ENCODE data around the gene ST3GAL4. TPM values are rescaled to one million over a fixed set of nuclear protein-coding genes. Genes with fewer than 3 reads are reported as not detected.

The ST3GAL4 gene
- total RNA-seq, 1 donor from 2014 or later: 61.4 TPM

GRCh38 chr11:126432065-126432461, 76.6 kb downstream of the ST3GAL4 start:
- intact Hi-C loops (cut with DNase I): no loop called here
- Histone ChIP-seq H3K36me3 (no peaks in the 10 kb centered on the region), H3K4me1 (peaks cover 0 to 8% of the 10 kb centered on the region in 2 donors), H3K27ac (peak overlapping the region; percentile 62 to 67), H3K9me3 (no peaks in the 10 kb centered on the region), H3K4me3 (no peak overlapping the region), H3K27me3 (no peaks in the 10 kb centered on the region)
- DNase-seq (ENCODE audit: low spot score in 2 of 2): no peak
- no peak for TF ChIP-seq CTCF (IDR thresholded peaks at IDR 0.05)

- intact Hi-C loops (cut with DNase I): no loop called here
Observed at GRCh38 chr11:126432525-126432924, 77.0 kb downstream of the ST3GAL4 start.

GRCh38 chr11:126433244-126433846, 77.9 kb downstream of the ST3GAL4 start:
- Histone ChIP-seq H3K27ac (no peak overlapping the region), H3K27me3 (no peaks in the 10 kb centered on the region), H3K36me3 (no peaks in the 10 kb centered on the region), H3K4me3 (no peak overlapping the region), H3K9me3 (no peaks in the 10 kb centered on the region), H3K4me1 (peaks cover 0 to 8% of the 10 kb centered on the region in 2 donors)
- intact Hi-C loops (cut with DNase I): no loop called here
- TF ChIP-seq CTCF (IDR thresholded peaks at IDR 0.05): no peak
- DNase-seq (ENCODE audit: low spot score in 2 of 2): no peak

More at GRCh38 chr11:126432525-126432924, 77.0 kb downstream of the ST3GAL4 start:
- no peaks in the 10 kb centered on the region for H3K36me3 ChIP-seq
- H3K4me3 ChIP-seq: no peak overlapping the region
- TF ChIP-seq CTCF (IDR thresholded peaks at IDR 0.05): no peak
- peaks cover 0 to 8% of the 10 kb centered on the region in 2 donors for H3K4me1 ChIP-seq
- peak overlapping the region in 1 of 2 donors; percentile 62 for H3K27ac ChIP-seq
- H3K9me3 ChIP-seq: no peaks in the 10 kb centered on the region
- H3K27me3 ChIP-seq: no peaks in the 10 kb centered on the region
- DNase-seq (ENCODE audit: low spot score in 2 of 2): no peak

GRCh38 chr11:126433989-126434949, 78.8 kb downstream of the ST3GAL4 start:
- Histone ChIP-seq H3K27ac (no peak overlapping the region), H3K36me3 (no peaks in the 10 kb centered on the region), H3K4me1 (peaks cover 0 to 8% of the 10 kb centered on the region in 2 donors), H3K27me3 (no peaks in the 10 kb centered on the region), H3K4me3 (no peak overlapping the region), H3K9me3 (no peaks in the 10 kb centered on the region)
- TF ChIP-seq CTCF (IDR thresholded peaks at IDR 0.05): no peak
- intact Hi-C loops (cut with DNase I): no loop called here
- no peak for DNase-seq (ENCODE audit: low spot score in 2 of 2)

- no peak overlapping the region for H3K4me3 ChIP-seq
- peaks cover 0 to 8% of the 10 kb centered on the region in 2 donors for H3K4me1 ChIP-seq
- H3K36me3 ChIP-seq: no peaks in the 10 kb centered on the region
- TF ChIP-seq CTCF (IDR thresholded peaks at IDR 0.05): no peak
- intact Hi-C loops (cut with DNase I): no loop called here
- H3K9me3 ChIP-seq: no peaks in the 10 kb centered on the region
- H3K27ac ChIP-seq: no peak overlapping the region
- no peaks in the 10 kb centered on the region for H3K27me3 ChIP-seq
- no peak for DNase-seq (ENCODE audit: low spot score in 2 of 2)
Observed at GRCh38 chr11:126434950-126435335, 79.5 kb downstream of the ST3GAL4 start.

Data from ascending aorta (tissue), 2 donors.